Esophagus muscularis mucosa (tissue), 4 donors: ENCODE results near the gene PGM3. TPM values are rescaled to one million over a fixed set of nuclear protein-coding genes. Genes with fewer than 3 reads are reported as not detected.

Experiments used
- DNase-seq: peaks from one replicate; pipeline ENCODE4 v3.0.0-alpha.2; 2017; ENCODE audit errors: extremely low spot score
- H3K27ac ChIP-seq, 4 donors: fragments of 200-600 bp; sonication (generic); replicated peaks in 1 of 4; 1 replicate in 3 of 4; 2 replicates in 1 of 4; pipeline ENCODE4 v1.5.1; 2016 to 2019; ENCODE audit warnings: mild to moderate bottlenecking in 1 of 4
- H3K27me3 ChIP-seq, 4 donors: fragments of 200-600 bp; sonication (generic); one replicate each; pipeline versions ENCODE4 v1.5.1 to v1.6.0; 2016 to 2019
- H3K36me3 ChIP-seq, 4 donors: fragments of 200-600 bp; sonication (generic); one replicate each; pipeline ENCODE4 v1.5.1; 2016 to 2019
- H3K4me1 ChIP-seq, 4 donors: fragments of 200-600 bp; sonication (generic); one replicate each; pipeline ENCODE4 v1.5.1; 2016 to 2019
- H3K4me3 ChIP-seq, 4 donors: fragments of 200-600 bp; sonication (generic); 1 replicate in 2 of 4; 2 replicates in 2 of 4; pipeline ENCODE4 v1.5.1; 2016 to 2019; ENCODE audit warnings: mild to moderate bottlenecking in 4 of 4, moderate library complexity in 1 of 4
- H3K9me3 ChIP-seq, 4 donors: fragments of 200-600 bp; sonication (generic); 1 replicate in 3 of 4; 2 replicates in 1 of 4; pipeline ENCODE4 v1.5.1; 2016 to 2019
- CTCF ChIP-seq, 3 experiments: fragments of 200-600 bp in 2 of 3; fragments of 450-650 bp in 1 of 3; sonication (generic) in 2 of 3; IDR thresholded peaks; one replicate each; pipeline ENCODE4 v1.5.1; 2017 to 2019; ENCODE audit warnings: antibody characterized with exemption in 3 of 3, mild to moderate bottlenecking in 2 of 3, moderate library complexity in 1 of 3
- EP300 ChIP-seq: sonication (generic); formaldehyde crosslinking; IDR thresholded peaks from one replicate; pipeline ENCODE4 v1.6.1; 2017; ENCODE audit warnings: antibody characterized with exemption
- POLR2A ChIP-seq: fragments of 450-650 bp; IDR thresholded peaks from one replicate; pipeline ENCODE4 v1.6.1; 2017; ENCODE audit warnings: antibody characterized with exemption, moderate library complexity, mild to moderate bottlenecking, low read depth
- POLR2AphosphoS5 ChIP-seq, 2 donors: sonication (generic); formaldehyde crosslinking; IDR thresholded peaks; one replicate each; pipeline ENCODE4 v1.6.1; 2017; ENCODE audit warnings: antibody characterized with exemption in 2 of 2
- WGBS: methylation state at CpG from one replicate; pipeline ENCODE4 v1.1.5; 2018; 5-methylcytosine and 5-hydroxymethylcytosine counted together
- intact Hi-C: fragments of 100-400 bp; cut with DNase I; formaldehyde crosslinking; loops from one replicate; pipeline ENCODE4 v1.15.1; 2023
- total RNA-seq, 4 donors: library from RNA; depleted of rRNA; stranded (reverse); fragments of >200 nt; gene quantifications; one replicate each; pipeline versions ENCODE4 v1.1.0 to v1.2.1, GENCODE V29; 2016

PGM3 gene
- total RNA-seq, 4 donors from 2014 or later: 7.1 to 15.4 (median 8.9) TPM

- Histone ChIP-seq H3K36me3 (peaks cover 17 to 94% (median 71%) of the 10 kb centered on the region in 4 donors), H3K4me3 (no peak overlapping the region), H3K27me3 (no peaks in the 10 kb centered on the region), H3K27ac (no peak overlapping the region), H3K4me1 (peaks cover 0 to 4% (median 0%) of the 10 kb centered on the region in 4 donors), H3K9me3 (no peaks in the 10 kb centered on the region)
- no peak for DNase-seq
- WGBS: 83% methylated on average over 1 of the region's 1 CpG
- intact Hi-C loops: no loop called here
- TF ChIP-seq CTCF (IDR thresholded peaks at IDR 0.05): no peak
- TF ChIP-seq POLR2AphosphoS5 (IDR thresholded peaks at IDR 0.05): no peak
- no peak for TF ChIP-seq EP300
- TF ChIP-seq POLR2A: no peak
Measured at GRCh38 chr6:83152913-83153312, 40.2 kb downstream of the PGM3 start.

- Histone ChIP-seq H3K36me3 (peaks cover 12 to 92% (median 65%) of the 10 kb centered on the region in 4 donors), H3K27me3 (no peaks in the 10 kb centered on the region), H3K27ac (no peak overlapping the region), H3K4me3 (no peak overlapping the region), H3K4me1 (peaks cover 0 to 4% (median 0%) of the 10 kb centered on the region in 4 donors), H3K9me3 (no peaks in the 10 kb centered on the region)
- DNase-seq: no peak
- WGBS: 91% methylated on average over 2 of the region's 2 CpGs
- intact Hi-C loops: no loop called here
- TF ChIP-seq POLR2AphosphoS5 (IDR thresholded peaks at IDR 0.05) (no peak), CTCF (IDR thresholded peaks at IDR 0.05) (no peak), POLR2A (no peak), EP300 (no peak)
Measured at GRCh38 chr6:83151114-83151513, 42.0 kb downstream of the PGM3 start.

GRCh38 chr6:83138758-83139157, 54.3 kb downstream of the PGM3 start:
- Histone ChIP-seq H3K36me3 (peaks cover 24 to 90% (median 59%) of the 10 kb centered on the region in 4 donors), H3K27ac (no peak overlapping the region), H3K9me3 (no peaks in the 10 kb centered on the region), H3K4me1 (no peaks in the 10 kb centered on the region), H3K27me3 (no peaks in the 10 kb centered on the region), H3K4me3 (no peak overlapping the region)
- WGBS: 96% methylated on average over 3 of the region's 3 CpGs
- DNase-seq: no peak
- TF ChIP-seq CTCF (IDR thresholded peaks at IDR 0.05): no peak
- TF ChIP-seq POLR2A: no peak
- no peak for TF ChIP-seq EP300
- intact Hi-C loops: no loop called here

- TF ChIP-seq POLR2AphosphoS5 (IDR thresholded peaks at IDR 0.05): no peak
- TF ChIP-seq EP300: no peak
- TF ChIP-seq CTCF (IDR thresholded peaks at IDR 0.05): no peak
- TF ChIP-seq POLR2A: no peak
- no peaks in the 10 kb centered on the region for H3K9me3 ChIP-seq
- peaks cover 20 to 87% (median 53%) of the 10 kb centered on the region in 4 donors for H3K36me3 ChIP-seq
- H3K27ac ChIP-seq: no peak overlapping the region
- no peak overlapping the region for H3K4me3 ChIP-seq
- no peaks in the 10 kb centered on the region for H3K27me3 ChIP-seq
- 99% methylated on average over 5 of the region's 5 CpGs for WGBS
- H3K4me1 ChIP-seq: no peaks in the 10 kb centered on the region
- intact Hi-C loops: no loop called here
- no peak for DNase-seq
Measured at GRCh38 chr6:83138118-83138722, 54.8 kb downstream of the PGM3 start.

GRCh38 chr6:83132121-83132520, 60.9 kb downstream of the PGM3 start:
- H3K27me3 ChIP-seq: no peaks in the 10 kb centered on the region
- 93% methylated on average over 3 of the region's 3 CpGs for WGBS
- no peak overlapping the region for H3K27ac ChIP-seq
- TF ChIP-seq POLR2AphosphoS5 (IDR thresholded peaks at IDR 0.05): no peak
- TF ChIP-seq POLR2A: no peak
- no peak for TF ChIP-seq EP300
- TF ChIP-seq CTCF (IDR thresholded peaks at IDR 0.05): no peak
- no peaks in the 10 kb centered on the region for H3K9me3 ChIP-seq
- no peak overlapping the region for H3K4me3 ChIP-seq
- peaks cover 31 to 92% (median 52%) of the 10 kb centered on the region in 4 donors for H3K36me3 ChIP-seq
- no peaks in the 10 kb centered on the region for H3K4me1 ChIP-seq
- DNase-seq: no peak
- intact Hi-C loops: no loop called here
